HCT116 (cell line): ENCODE results near the gene LCP1. TPM values are rescaled to one million over a fixed set of nuclear protein-coding genes. Genes with fewer than 3 reads are reported as not detected.

Experiments used
- ATAC-seq: fragments of 200-7000 bp; cut with Tn5 transposase; 2 replicates; pipeline ENCODE4 v1.9.1; 2020; ENCODE audit warnings: mild to moderate bottlenecking, moderate library complexity
- BruUV-seq: library from RNA; stranded (reverse); fragments of 400-500 nt; replicated peaks from 2 replicates; lab custom pipeline; 2021; lab: Mats Ljungman, UMichigan
- CTCF ChIA-PET: fragments of 300-600 bp; sonication (Branson Sonifier 250); formaldehyde crosslinking; loops from one replicate; lab custom pipeline; 2021; ENCODE audit warnings: antibody characterized with exemption; lab: Charles Lee
- POLR2A ChIA-PET: fragments of 300-600, 350-600 bp; sonication (Branson Sonifier 250); formaldehyde crosslinking; loops from one replicate; lab custom pipeline; 2021; ENCODE audit warnings: antibody characterized with exemption; lab: Charles Lee
- RAD21 ChIA-PET, 2 experiments: fragments of 300-600 bp; sonication (Branson Sonifier 250); formaldehyde crosslinking; loops; one replicate each; lab custom pipeline; 2023; ENCODE audit warnings: low total read pairs in 2 of 2; ENCODE audit not compliant: uncharacterized antibody in 2 of 2, unreplicated experiment in 2 of 2, low non-redundant PET in 1 of 2; lab: Charles Lee
- DNase-seq: peaks from one replicate; pipeline ENCODE4 v3.0.0-alpha.2; 2010; ENCODE audit warnings: low read depth, low spot score
- H2AFZ ChIP-seq: fragments of 200-600 bp; shearing (Covaris generic), sonication (generic); 2 replicates; pipeline ENCODE4 v1.6.1; 2017; ENCODE audit warnings: low read depth, mixed run types, mixed read lengths, antibody characterized with exemption, low read length; ENCODE audit not compliant: poor library complexity, severe bottlenecking
- H3K27ac ChIP-seq: 2 replicates; pipeline ENCODE4 v1.5.1; 2012; ENCODE audit warnings: low read depth, low read length
- H3K27me3 ChIP-seq: fragments of 200-600 bp; sonication (generic); 2 replicates; pipeline ENCODE4 v1.6.1; 2016; ENCODE audit warnings: mixed run types, low read length, mixed read lengths; ENCODE audit not compliant: insufficient read depth
- H3K36me3 ChIP-seq, 2 experiments: fragments of 200-500 bp in 1 of 2; fragments of 200-600 bp in 1 of 2; sonication (Bioruptor generic) in 1 of 2; sonication (generic) in 1 of 2; 2 replicates each; pipeline versions ENCODE4 v1.5.1 to v1.6.1; 2014 to 2016; ENCODE audit warnings: low read length in 2 of 2, inconsistent platforms in 1 of 2, mixed read lengths in 1 of 2, mixed run types in 1 of 2; ENCODE audit not compliant: insufficient read depth in 2 of 2, control insufficient read depth in 1 of 2
- H3K4me1 ChIP-seq, 2 experiments: fragments of 200-600 bp in 1 of 2; sonication (generic) in 1 of 2; 2 replicates each; pipeline versions ENCODE4 v1.5.1 to v1.6.1; 2012 to 2017; ENCODE audit warnings: low read length in 2 of 2, inconsistent platforms in 1 of 2, mild to moderate bottlenecking in 1 of 2, mixed read lengths in 1 of 2, mixed run types in 1 of 2, moderate library complexity in 1 of 2; ENCODE audit not compliant: insufficient read depth in 2 of 2, control insufficient read depth in 1 of 2
- H3K4me2 ChIP-seq: fragments of 200-600 bp; sonication (generic); 2 replicates; pipeline ENCODE4 v1.6.1; 2017; ENCODE audit warnings: mixed run types, low read length, mixed read lengths
- H3K4me3 ChIP-seq, 2 experiments: fragments of 200-600 bp in 1 of 2; sonication (generic) in 1 of 2; replicated peaks in 1 of 2; 2 replicates each; pipeline ENCODE4 v1.5.1; 2011 to 2016; ENCODE audit warnings: low read length in 2 of 2, control low read depth in 1 of 2, low read depth in 1 of 2, mild to moderate bottlenecking in 1 of 2, mixed read lengths in 1 of 2, mixed run types in 1 of 2
- H3K79me2 ChIP-seq: fragments of 200-600 bp; sonication (generic); 2 replicates; pipeline ENCODE4 v1.6.1; 2017; ENCODE audit warnings: mild to moderate bottlenecking, mixed run types, low read length, moderate library complexity, mixed read lengths; ENCODE audit not compliant: insufficient read depth
- H3K9ac ChIP-seq: fragments of 200-600 bp; sonication (generic); 2 replicates; pipeline ENCODE4 v1.6.1; 2016; ENCODE audit warnings: low read length, mixed read lengths
- H3K9me2 ChIP-seq: fragments of 200-600 bp; sonication (generic), shearing (Covaris generic); 2 replicates; pipeline ENCODE4 v1.6.1; 2017; ENCODE audit warnings: mixed run types, mild to moderate bottlenecking, moderate library complexity; ENCODE audit not compliant: insufficient read depth
- H3K9me3 ChIP-seq, 2 experiments: fragments of 200-500 bp in 1 of 2; fragments of 200-600 bp in 1 of 2; sonication (Bioruptor generic) in 1 of 2; sonication (generic) in 1 of 2; 2 replicates each; pipeline ENCODE4 v1.6.1; 2014 to 2017; ENCODE audit warnings: low read length in 2 of 2, mixed read lengths in 2 of 2, inconsistent platforms in 1 of 2, low read depth in 1 of 2, mild to moderate bottlenecking in 1 of 2, mixed run types in 1 of 2, moderate library complexity in 1 of 2; ENCODE audit not compliant: control insufficient read depth in 1 of 2, insufficient read depth in 1 of 2
- H4K20me1 ChIP-seq: fragments of 200-600 bp; sonication (generic), shearing (Covaris generic); 2 replicates; pipeline ENCODE4 v1.6.1; 2017; ENCODE audit warnings: mixed run types, mild to moderate bottlenecking, moderate library complexity; ENCODE audit not compliant: insufficient read depth
- CBX3 ChIP-seq: IDR thresholded peaks from 2 replicates; pipeline ENCODE4 v1.6.1; 2012; ENCODE audit warnings: low read depth
- EGR1 ChIP-seq: IDR thresholded peaks from 2 replicates; pipeline ENCODE4 v1.6.1; 2012; ENCODE audit warnings: low read depth
- JUND ChIP-seq: IDR thresholded peaks from 2 replicates; pipeline ENCODE4 v1.6.1; 2012
- MAX ChIP-seq: IDR thresholded peaks from 2 replicates; pipeline ENCODE4 v1.6.1; 2012
- REST ChIP-seq: IDR thresholded peaks from 2 replicates; pipeline ENCODE4 v1.6.1; 2012; ENCODE audit warnings: low read depth
- SRF ChIP-seq: IDR thresholded peaks from 2 replicates; pipeline ENCODE4 v1.6.1; 2012; ENCODE audit warnings: low read depth
- ZBTB33 ChIP-seq: IDR thresholded peaks from 2 replicates; pipeline ENCODE4 v1.6.1; 2011; ENCODE audit warnings: mild to moderate bottlenecking, low read length, moderate library complexity; ENCODE audit not compliant: insufficient replicate concordance; ENCODE audit errors: extremely low read depth
- ZFX ChIP-seq: fragments of 450-650 bp; IDR thresholded peaks from 2 replicates; pipeline ENCODE4 v1.6.1; 2017
- intact Hi-C: fragments of 100-400 bp; cut with micrococcal nuclease; formaldehyde crosslinking; loops from 2 replicates; pipeline ENCODE4 v1.10.0; 2022
- total RNA-seq: library from RNA; stranded (reverse); gene quantifications from one replicate; pipeline ENCODE4 v1.2.1, GENCODE V29; 2021; ENCODE audit not compliant: unreplicated experiment

Gene LCP1
- total RNA-seq, 1 experiment from 2014 or later: 2.2 TPM

GRCh38 chr13:46213242-46213641, 31.3 kb upstream of the LCP1 start:
- DNase-seq: no peak
- Histone ChIP-seq H3K27me3 (no peaks in the 10 kb centered on the region), H3K36me3 (no peaks in the 10 kb centered on the region), H2AFZ (no peak overlapping the region), H3K4me3 (no peak overlapping the region), H4K20me1 (no peaks in the 10 kb centered on the region), H3K4me2 (no peak overlapping the region), H3K4me1 (no peaks in the 10 kb centered on the region), H3K79me2 (no peaks in the 10 kb centered on the region), H3K27ac (no peak overlapping the region), H3K9me3 (no peaks in the 10 kb centered on the region), H3K9ac (no peak overlapping the region), H3K9me2 (no peaks in the 10 kb centered on the region)
- POLR2A ChIA-PET: no interaction called here
- no TSS peak for BruUV-seq
- intact Hi-C loops: no loop called here
- RAD21 ChIA-PET: no interaction called here
- CTCF ChIA-PET: no interaction called here
- TF ChIP-seq REST: no peak
- no peak for TF ChIP-seq CBX3
- TF ChIP-seq SRF: no peak
- no peak for TF ChIP-seq EGR1
- no peak for TF ChIP-seq ZFX
- TF ChIP-seq JUND: no peak
- TF ChIP-seq ZBTB33: no peak
- TF ChIP-seq MAX: no peak
- ATAC-seq: no peak
